H1 (cell line): ENCODE data around the gene PARD3.

Source experiments
- ATF2 ChIP-seq: IDR thresholded peaks from 2 replicates; pipeline ENCODE4 v1.6.1; 2012; ENCODE audit warnings: low read length, inconsistent platforms
- CTCF ChIP-seq, 3 experiments: IDR thresholded peaks; 1 replicate in 2 of 3; 2 replicates in 1 of 3; pipeline versions ENCODE4 v1.5.1 to v1.6.1; 2011; ENCODE audit warnings: low read length in 3 of 3, mild to moderate bottlenecking in 3 of 3, inconsistent platforms in 2 of 3, low read depth in 1 of 3, moderate library complexity in 1 of 3; ENCODE audit not compliant: insufficient read depth in 1 of 3; ENCODE audit errors: control extremely low read depth in 1 of 3
- GABPA ChIP-seq: IDR thresholded peaks from 2 replicates; pipeline ENCODE4 v1.6.1; 2011; ENCODE audit warnings: mild to moderate bottlenecking, low read length, moderate library complexity, borderline replicate concordance; ENCODE audit not compliant: insufficient read depth
- HDAC2 ChIP-seq, 2 experiments: fragments of 300-600 bp in 1 of 2; sonication (generic) in 1 of 2; IDR thresholded peaks; 2 replicates each; pipeline ENCODE4 v1.6.1; 2011 to 2012; ENCODE audit warnings: low read depth in 2 of 2, low read length in 2 of 2, mild to moderate bottlenecking in 2 of 2, moderate library complexity in 2 of 2, borderline replicate concordance in 1 of 2, inconsistent platforms in 1 of 2
- JUND ChIP-seq: IDR thresholded peaks from 2 replicates; pipeline ENCODE4 v1.6.1; 2011; ENCODE audit warnings: mild to moderate bottlenecking, improper control_type of control experiment, low read length
- SIN3A ChIP-seq, 2 experiments: IDR thresholded peaks in 1 of 2; conservative IDR thresholded peaks in 1 of 2; 2 replicates each; pipeline ENCODE4 v1.6.1; 2011 to 2012; ENCODE audit warnings: low read length in 2 of 2, improper control_type of control experiment in 1 of 2, low read depth in 1 of 2, mild to moderate bottlenecking in 1 of 2
- TBP ChIP-seq: IDR thresholded peaks from 2 replicates; pipeline ENCODE4 v1.6.1; 2011; ENCODE audit warnings: low read depth, low read length, improper control_type of control experiment
- TCF12 ChIP-seq: IDR thresholded peaks from 2 replicates; pipeline ENCODE4 v1.6.1; 2011; ENCODE audit warnings: low read depth, mild to moderate bottlenecking, low read length

GRCh38 chr10:34804306-34804705, 10.8 kb downstream of the PARD3 start:
- TF ChIP-seq GABPA (no peak), TBP (no peak), JUND (no peak), SIN3A (conservative IDR thresholded peaks at IDR 0.05 in 1 of 2, IDR thresholded peaks at IDR 0.05 in 1 of 2; ENCODE audit: low read depth in 1 of 2, low read length in 2 of 2) (no peak), CTCF (IDR thresholded peaks at IDR 0.05; ENCODE audit: control extremely low read depth in 1 of 3, insufficient read depth in 1 of 3, low read depth in 1 of 3, low read length in 3 of 3) (no peak), HDAC2 (IDR thresholded peaks at IDR 0.05; ENCODE audit: borderline replicate concordance in 1 of 2, low read depth in 2 of 2, low read length in 2 of 2) (no peak), ATF2 (no peak), TCF12 (no peak)
